HG03045 (cell line): ENCODE measurements around the gene NSMCE1.
A peak's percentile ranks its signal among the peaks of the same experiment; 100 is the strongest.

Source experiments
- ATAC-seq: cut with Tn5 transposase; IDR thresholded peaks from one replicate; pipeline ENCODE4 v1.9.1; 2021; ENCODE audit warnings: mild to moderate bottlenecking, moderate library complexity; ENCODE audit not compliant: unreplicated experiment

The NSMCE1 gene

DNA sequence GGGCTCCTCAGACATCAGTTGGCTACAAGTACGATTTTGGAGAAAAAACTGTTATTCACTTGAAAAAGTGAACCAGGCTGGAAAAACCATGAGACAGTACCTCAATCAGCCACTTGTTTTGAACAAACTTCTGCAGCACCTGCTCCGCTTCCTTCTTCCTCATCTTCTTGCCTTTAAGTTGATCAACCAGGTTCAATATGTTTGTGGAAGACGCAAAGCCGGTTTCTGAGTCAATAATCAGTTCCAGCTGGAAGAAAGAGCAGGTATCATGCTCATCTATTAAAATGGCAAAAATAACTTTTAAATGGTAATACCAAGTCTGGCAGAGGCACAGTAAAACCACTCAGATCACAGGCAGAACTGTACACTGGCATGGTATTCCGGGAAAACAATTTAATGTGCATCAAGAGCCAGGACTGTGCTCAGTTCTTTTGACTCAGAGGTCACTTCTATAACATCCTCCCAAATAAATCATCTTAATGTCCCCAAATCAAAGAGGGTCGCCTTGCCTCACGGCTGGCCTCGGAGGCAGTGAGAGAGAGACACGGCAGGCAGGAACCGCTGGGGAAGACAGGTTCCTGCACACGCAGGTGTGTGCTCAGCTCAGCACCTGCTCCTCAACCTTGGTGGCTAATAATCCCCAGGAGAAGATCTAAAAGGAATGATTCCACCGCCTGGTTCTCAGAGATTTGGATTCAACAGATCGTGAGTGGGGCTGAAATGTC, 35.5 kb downstream of the NSMCE1 start:
- no peak for ATAC-seq

DNA sequence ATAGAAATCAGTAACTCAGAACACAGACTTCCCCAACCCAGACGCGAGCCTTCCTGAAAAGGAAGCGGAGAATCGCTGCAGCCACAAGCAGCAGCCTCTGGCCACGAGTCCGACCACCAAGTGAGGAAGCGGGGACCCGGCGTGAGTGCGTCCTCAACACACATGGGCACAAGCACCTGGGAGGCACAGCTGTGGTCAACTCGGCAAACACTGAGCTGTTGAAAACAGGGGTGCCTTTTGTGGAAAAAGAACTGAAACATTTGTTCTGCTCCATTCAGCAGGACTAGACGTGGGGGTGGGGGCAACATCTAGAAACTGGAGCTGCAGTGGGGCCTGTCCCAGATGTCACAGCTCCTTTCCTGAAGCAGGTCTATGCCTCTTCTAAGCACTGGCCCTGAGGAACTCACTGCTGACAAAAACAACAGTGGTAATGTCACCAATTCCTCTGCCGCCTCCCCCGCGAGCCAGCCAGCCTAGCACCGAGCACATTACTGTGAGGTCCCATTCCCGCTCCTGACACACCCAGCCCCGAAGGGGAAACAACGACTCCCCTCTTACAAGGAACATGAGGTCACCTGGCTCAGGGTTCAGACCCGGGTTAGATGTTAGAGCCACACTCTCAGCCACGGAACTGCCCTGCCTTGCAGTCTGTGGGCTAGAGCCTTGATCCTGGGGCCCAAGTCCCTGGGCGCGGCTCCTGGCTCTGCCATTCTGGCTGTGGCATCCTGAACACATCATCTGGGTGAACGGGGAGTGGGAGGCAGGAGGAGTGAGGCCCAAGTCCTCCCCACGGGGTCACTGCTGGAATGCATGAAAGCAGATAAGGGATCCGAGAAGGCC, 36.3 kb downstream of the NSMCE1 start:
- ATAC-seq = peak; percentile 59

DNA sequence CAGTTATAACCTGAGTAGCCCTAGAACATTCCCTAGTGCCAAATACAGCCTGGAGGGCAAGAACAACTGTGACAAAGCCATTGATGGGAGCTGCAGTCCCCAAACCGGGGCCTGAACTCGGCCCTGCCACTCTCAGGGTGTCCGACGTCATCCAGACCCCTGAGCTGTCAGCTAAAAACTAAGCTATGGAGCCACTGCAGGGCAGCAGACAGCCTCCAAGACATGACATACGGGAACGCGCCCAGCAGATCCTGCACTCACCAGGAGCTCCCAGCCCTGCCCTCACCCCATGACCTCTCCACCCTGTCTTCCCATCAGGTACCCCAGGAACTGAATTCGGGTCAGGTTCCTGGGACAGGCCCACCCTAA, 36.9 kb downstream of the NSMCE1 start:
- no peak for ATAC-seq

DNA sequence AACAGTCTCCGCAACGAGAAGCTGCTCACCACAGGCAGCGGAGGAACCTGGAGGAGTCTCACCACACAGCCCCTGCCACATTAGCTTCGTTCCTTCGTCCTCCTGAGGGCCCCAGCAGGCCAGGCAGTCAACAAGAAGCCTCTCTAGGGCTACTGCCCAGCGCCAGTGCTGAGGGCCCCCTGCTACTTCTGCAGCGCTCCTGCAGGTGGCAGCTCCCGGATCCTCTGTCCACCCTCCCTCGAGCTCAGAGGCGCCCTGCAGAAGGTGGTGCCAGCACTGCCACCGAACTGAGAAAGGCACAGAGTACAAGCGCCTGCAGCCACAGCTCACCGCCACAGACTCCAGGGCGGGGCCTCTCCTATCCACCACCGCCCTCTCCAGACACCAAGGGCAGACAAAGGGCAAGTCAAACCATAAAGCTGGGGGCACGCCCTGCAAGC, 38.0 kb downstream of the NSMCE1 start:
- no peak for ATAC-seq

DNA sequence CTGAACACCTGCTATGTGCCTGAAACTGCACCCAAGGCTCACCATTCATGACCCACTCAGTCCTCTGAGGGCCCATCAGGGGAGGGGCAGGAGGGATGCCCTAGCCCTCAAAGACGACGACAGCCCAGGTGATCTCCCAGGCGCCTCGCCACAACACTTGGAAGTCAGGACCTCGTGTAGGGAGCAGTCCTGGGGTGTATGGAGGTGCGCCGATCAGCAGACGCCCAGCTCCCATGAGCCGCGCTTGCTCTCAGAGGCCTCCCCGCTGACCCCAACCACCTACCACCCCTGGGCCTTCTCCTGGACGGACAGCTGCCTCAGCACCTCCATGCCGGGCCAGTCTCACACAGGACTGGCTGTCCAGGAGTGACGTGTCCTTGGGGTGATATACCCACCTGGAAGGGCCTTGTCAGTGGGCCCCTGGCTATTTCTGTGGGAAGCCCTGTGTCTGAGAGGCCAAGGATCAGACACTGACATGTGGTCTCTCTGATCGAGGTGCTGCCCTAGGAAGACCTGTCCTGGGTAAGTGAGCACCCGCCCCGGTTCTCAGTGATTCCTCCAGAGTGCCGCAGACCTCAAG, 38.6 kb downstream of the NSMCE1 start:
- no peak for ATAC-seq

DNA sequence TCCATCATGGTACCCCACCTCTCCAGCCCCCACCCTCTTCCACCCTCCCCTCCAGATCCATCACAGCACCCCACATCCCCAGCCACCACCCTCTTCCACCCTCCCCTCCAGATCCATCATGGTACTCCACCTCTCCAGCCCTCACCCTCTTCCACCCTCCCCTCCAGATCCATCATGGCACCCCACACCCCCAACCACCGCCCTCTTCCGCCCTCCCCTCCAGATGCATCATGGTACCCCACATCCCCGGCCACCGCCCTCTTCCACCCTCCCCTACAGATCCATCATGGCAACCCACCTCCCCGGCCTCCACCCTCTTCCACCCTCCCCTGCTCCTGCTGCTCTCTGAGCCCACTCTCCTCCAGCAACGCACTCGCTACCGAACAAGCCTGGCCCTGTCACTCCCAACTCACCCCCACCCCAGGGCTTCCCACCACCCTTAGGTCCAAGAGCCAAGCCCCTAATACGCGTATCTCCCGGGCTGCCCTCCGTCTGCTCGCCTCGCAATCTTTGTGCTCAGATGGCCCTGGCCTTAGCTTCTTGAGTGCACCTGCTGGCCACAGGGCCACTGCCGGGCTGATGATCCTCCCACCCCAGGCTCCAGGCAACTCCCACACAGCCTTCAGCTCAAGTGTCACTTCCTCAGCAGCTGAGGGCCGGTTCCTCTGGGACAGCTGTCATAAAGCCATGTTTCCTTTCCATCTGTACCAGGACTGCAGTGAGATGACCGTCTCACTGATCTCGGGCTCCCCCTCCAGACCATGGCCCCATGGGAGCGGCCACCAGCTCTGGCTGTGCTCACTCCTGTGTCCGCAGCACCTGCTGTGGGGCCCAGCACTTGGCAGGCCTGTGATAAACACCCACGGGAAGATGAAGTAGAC, 39.7 kb downstream of the NSMCE1 start:
- ATAC-seq = no peak

DNA sequence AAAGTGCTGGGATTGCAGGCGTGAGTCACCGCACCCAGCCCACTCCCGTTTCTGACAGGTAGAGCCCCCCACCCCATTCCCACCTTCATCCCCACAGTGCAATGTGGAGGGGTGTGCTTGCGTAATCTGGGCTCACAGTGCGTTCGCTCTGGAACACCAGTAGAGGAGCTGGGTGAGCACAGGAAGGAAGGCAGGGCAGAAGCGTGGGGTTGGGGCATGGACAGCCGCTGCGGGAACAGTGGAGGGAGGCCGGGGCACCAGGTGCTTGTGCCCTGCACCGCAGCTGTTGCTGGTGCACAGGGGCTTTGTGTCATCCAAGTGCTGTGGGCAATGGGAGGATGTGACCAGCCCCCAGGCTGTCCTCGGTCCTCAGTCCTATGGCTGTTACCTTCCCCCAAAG, 40.5 kb downstream of the NSMCE1 start:
- no peak for ATAC-seq

DNA sequence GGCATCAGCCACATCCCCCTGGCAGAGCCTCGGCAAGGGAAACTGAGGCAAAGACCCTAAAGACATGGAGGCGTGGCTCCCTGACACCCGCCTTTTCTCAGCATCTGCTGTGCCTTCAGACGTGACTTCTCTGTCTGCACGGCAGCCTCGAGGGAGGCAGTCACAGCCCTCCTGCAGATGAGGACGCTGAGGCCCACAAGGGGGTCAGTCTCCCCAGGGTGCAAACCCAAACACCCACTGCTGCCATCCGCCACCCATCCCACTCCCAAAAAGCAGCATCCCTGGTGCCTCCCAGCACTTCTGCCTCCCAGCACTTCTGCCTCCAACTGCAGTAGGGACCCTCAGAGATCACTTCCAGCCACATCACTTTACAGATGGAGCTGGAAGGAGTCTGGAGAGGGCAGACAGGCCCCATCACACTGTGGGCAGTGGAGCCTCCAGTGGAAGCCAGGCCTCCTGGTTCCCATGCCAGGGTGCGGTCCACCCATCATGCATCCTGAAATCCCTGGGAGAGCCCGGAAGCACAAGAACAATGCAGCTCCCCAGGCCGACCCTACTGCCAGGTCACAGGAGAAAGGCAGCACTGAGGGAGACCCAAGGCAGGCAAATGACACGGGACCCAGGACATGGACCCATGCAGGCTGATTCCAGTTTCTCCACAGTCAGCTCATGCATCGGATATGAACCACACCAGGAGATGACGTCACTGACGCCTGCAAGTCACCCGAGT, 41.4 kb downstream of the NSMCE1 start:
- no peak for ATAC-seq

DNA sequence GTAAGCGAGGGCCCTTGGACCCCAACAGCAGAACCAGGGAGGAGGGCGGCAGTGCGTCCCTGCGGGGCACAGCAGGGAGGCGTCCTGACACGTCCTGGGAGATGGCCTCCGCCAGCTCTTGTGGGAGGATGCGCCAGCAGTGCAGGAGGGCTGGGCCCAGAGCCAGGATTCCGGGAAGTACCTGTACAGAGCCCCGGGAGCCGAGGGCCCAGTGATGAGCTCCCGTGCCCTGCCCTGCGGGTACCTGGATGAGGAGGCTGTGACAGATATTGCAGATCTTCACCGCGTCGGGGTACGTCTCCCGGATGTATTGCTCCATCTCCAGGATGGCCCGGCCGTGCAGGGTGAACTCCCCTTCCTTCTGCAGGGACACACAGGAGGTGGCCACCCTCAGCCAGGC, 42.1 kb downstream of the NSMCE1 start:
- no peak for ATAC-seq

DNA sequence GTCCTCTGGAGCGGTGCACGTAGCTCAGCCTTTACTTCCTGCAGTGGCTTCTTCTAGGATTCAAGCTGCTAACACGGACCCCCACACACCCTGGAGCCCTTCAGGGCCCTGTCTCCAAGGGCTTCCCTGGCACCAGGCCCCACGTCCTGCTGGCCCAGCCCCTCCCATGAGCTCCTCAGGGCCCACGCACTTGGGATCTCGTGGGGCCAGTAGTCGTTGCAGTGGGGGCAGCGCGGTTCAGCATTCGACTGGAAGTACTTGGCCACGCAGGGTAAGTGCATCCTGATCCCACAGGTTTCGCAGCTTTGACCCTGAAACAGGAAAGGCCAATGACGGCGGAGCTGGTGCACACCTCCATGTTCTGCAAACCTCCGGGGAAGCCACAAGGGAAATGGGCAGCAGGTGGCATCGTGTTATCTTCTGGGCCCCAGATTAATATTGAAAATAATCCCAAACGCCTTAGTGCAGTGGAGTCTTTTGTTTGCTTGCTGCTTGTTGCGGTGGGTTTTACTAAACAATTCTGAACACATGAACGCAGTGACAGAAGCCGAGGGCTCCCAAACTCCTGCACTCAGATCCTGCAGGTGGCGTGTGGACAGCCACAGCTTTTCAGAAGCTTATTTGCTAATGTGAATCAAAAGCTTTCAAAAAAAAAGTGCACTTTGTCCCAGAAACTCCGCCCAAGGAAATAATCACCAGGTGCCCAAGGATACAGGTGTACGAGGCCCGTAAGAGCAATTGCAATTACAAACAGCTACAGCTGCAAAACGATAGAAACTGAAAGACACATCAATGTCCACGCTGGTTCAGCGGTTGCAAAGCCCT, 42.8 kb downstream of the NSMCE1 start:
- no peak for ATAC-seq

DNA sequence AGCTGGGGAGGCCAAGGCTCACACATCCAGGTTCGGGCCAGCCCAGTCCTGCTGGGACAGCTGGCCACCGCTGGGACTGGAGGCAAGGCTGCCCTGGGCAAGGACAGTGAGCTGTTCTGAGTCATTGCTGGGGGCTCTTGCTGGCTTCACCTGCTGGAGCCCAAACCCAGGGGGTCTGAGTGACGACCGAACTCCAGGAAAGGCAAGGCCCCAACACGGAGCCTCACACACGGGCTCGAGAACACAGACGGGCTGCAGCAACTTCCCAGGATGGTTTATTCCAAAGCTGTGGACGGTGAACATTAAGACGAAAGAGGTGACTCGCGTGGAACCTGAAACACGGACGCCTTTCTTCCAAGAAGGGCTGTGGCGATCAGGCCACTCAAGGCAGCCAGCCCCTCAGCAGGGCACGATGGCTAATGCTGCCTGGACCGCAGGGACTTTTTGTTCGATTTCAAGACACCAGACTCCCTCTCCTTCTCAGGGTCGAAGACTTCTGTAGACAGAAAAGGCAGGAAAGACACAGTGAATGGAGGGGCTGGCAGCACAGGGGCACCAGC, 43.8 kb downstream of the NSMCE1 start:
- ATAC-seq = no peak

DNA sequence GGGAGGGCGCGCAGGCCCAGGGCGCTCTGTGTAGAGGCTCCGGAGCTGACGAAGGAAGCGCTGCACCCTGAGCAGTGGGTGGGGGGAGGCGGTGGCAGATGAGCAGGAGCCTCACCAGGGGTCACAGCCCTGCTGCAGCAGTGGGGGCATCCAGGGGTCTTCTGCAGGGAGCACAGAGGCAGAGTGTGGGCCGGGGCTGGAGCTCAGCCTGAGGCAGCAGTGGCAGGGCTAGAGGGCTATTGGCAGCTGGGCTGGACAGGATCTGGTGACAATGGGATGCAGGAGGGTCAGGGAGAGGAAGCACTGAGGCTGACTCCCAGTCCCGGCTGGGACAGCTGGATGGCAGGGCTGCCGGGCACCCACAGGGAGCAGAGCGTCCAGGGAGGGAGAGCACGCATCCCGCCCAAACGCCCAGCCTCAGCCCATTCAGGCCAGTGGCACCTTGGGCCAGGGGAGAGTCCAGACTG, 44.3 kb downstream of the NSMCE1 start:
- no peak for ATAC-seq

DNA sequence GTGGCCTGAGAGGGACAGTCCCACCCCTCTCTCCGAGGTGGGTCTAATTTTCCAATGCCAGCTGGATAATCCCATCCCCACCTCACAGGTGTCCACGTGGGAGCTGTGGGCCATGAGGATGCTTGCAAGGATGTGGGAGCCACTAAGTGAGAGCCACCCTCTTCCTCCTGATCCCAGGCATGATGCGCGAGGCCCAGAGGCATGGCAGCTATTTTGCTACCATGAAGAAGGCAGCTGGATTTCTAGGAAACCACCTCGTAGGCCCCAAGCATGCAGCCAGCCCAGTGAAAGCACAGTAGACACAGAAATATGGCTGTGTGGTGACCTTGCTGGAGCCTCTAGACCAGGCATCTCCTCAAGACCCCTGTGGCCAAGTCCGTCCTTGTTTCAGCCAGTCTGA, 44.9 kb downstream of the NSMCE1 start:
- ATAC-seq = no peak

DNA sequence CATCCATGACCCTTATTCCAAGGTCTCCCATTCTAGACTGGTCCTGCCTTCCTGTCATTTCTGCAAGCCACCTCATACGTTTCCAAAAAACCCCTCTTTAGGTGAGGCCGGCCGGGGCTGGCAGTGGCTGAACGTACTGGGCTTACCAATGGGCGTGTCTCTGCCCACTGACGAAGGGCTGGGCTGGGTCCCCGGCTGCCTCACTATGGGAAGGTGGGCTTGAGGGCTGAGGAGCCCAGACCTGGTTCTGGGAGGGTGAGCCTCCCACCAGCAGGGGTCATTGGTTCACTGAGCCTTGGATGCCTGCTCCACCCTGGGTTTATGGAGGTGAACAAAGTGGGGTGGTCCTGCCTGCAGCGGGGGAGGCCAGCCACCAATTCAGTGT, 45.4 kb downstream of the NSMCE1 start:
- no peak for ATAC-seq

DNA sequence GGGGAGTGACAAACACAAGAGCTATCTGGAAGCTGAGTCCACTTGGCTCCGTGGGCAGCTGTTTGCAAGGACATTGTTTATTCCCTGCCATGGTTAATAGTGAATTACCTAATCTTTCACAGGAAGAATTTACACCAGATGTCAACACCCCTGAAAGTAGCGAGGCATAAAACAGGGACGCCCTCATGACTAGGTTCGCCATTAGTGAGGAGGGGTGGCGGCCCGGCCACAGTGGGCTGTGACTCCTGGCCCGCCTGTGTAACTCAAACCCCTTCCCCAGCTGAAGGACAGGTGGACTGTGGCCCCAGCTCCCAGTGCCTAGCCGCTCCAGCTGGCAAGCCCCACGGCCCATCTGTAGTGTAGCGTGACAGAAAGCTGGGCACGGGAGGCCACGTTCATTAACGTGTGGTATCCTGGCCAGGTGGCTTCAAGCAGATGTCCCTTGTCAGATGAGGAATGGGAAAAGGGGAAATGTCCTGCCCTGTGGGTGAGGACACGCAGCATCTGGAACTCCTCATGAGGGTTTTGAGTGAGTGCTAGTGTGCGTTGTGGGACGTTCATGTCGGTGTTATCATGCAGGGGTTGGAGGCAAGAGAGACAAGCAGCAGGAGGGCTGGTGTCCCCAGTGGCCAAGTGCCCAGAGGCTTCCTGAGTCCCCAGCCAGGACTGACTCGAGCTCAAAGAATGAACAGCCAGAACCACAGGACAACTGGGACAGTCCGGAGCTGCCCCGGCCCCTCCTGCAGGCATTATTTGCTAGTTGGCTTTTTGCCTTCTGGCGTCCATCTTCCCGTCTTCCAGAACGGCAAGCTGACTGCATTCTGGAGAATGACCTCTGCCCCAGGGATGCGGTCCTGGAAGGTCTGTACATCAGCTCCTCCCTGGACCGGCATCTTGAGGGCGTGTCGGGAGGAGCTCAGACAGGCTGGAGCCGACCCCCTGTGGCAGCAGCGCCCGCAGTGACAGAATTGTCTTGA, 46.0 kb downstream of the NSMCE1 start:
- no peak for ATAC-seq

DNA sequence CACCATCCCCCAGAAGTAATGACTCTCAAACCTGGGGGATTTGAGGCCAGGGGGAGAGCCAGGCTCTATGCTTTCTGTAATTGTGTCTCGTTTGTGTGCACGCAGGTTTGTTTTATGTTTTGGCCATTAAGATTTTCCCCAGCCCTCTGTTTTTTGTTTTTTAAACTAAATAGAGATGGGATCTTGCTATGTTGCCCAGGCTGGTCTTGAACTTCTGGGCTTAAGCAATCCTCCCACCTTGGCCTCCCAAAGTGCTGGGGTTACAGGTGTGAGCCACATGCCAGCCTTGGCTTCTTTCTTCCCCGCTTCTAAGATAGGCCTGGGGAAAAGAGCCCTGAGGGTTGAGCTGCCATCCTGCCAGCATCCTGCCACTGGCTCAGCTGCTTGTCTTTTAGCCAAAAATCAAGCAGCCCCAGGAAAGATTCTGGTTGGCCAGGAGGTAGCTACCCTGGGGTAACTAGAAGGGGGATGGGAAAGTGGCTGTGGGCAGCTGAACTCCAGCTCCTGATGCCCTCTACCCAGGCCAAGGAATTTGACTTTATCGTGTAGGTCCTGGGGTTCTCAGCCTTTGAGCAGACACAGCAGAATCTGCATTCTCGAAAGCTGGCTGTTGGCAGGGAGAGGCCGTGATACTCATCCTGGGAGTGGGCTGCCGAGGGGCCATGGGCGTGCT, 46.9 kb downstream of the NSMCE1 start:
- ATAC-seq = no peak

DNA sequence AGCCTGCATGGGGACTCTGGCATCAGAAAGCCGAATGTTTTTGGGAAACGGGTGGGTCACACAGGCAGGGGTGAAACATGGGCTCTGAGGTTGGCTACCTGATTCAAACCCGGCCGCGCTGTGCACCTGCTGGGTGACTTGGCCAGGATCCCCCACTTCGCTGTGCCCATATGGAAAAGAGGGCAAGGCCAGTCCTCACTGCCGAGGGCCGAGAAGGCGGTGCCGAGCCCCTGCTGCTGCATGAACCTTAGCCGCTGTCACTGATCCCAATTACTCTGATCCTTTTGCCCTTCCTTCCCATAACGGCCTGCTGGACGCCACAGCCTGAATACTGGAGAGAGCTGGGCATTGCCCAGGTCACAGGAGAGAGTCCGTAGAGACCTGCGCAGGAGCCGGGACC, 47.6 kb downstream of the NSMCE1 start:
- ATAC-seq = no peak
